ENCODE data around the gene CRNKL1.
A peak's percentile ranks its signal among the peaks of the same experiment; 100 is the strongest.

Gene CRNKL1

DNA sequence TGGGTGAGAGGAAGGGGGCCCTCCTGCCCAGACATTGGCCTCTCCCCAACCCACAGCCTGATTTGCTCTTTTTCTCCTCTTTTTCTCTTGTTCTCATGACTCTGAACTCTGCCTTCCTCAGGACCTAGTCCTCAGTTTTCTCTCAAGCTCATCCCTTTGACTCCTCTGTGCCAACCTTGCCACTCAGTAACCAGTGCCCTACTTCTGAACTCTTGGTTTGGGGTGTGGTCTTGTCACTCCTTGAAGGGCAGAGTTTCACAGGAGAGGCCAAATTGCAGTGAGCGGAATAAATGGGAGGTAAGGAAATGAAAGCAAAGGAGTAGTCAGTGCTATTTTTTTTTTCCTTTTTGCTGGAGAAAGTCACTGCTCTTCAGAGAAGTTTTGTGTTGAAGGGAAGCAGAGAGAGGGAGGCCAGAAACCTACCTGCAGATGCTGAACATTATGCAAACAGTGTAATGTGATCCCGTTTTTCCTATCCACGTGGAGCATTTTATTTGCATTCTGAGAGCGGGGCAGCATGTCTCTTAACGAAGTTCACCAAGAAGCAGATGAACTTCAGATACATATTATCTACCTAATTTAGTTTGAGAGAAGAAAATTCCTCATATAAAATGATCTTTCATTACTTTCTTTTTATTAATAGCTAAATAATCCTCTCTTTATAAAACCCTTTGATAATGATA lies 27.0 kb upstream of the CRNKL1 start:
- no peak overlapping the region for H3K4ac ChIP-seq (ENCODE audit: low read length)
- WGBS, 2 donors (ENCODE audit: extremely low coverage in 2 of 2, insufficient read length in 2 of 2, insufficient replicate concordance in 1 of 2) = no CpG with 5 or more reads among the region's 5 CpGs
- H3K27ac ChIP-seq (replicated peaks; ENCODE audit: low read length) = no peak overlapping the region
- H4K8ac ChIP-seq (ENCODE audit: low read depth, low read length) = no peak overlapping the region
- H3K27me3 ChIP-seq (ENCODE audit: control insufficient read depth in 3 of 3, insufficient read depth in 3 of 3, low read depth in 1 of 3, low read length in 3 of 3) = peaks cover 0 to 22% (median 0%) of the 10 kb centered on the region in 3 experiments
- no peak overlapping the region for H3K9ac ChIP-seq (ENCODE audit: low read depth, low read length, poor library complexity)
- DNase-seq (ENCODE audit: low spot score) = no peak
- H3K4me1 ChIP-seq (ENCODE audit: control insufficient read depth in 2 of 2, insufficient read depth in 1 of 2, low read depth in 1 of 2, low read length in 2 of 2) = no peaks in the 10 kb centered on the region
- no peak overlapping the region for H2BK12ac ChIP-seq (ENCODE audit: low read length)
- H2BK120ac ChIP-seq (ENCODE audit: low read depth, low read length) = no peak overlapping the region
- H2BK15ac ChIP-seq (ENCODE audit: low read length) = no peak overlapping the region
- no peak overlapping the region for H3K4me2 ChIP-seq (ENCODE audit: insufficient read depth, low read length, poor library complexity, severe bottlenecking)
- no peak overlapping the region for H3K4me3 ChIP-seq (ENCODE audit: low read length in 2 of 2)
- no peaks in the 10 kb centered on the region for H3K79me1 ChIP-seq (ENCODE audit: low read depth, low read length)
- H3K18ac ChIP-seq (ENCODE audit: low read length) = no peak overlapping the region
- H3K14ac ChIP-seq (ENCODE audit: low read length) = no peak overlapping the region
- H3K23ac ChIP-seq (ENCODE audit: low read depth, low read length, poor library complexity) = no peak overlapping the region
- H3K9me3 ChIP-seq (replicated peaks in 1 of 2; ENCODE audit: control insufficient read depth in 2 of 2, insufficient read depth in 1 of 2, low read depth in 1 of 2, low read length in 2 of 2) = no peaks in the 10 kb centered on the region
- H2BK5ac ChIP-seq (ENCODE audit: low read length) = no peak overlapping the region
- H2AFZ ChIP-seq (ENCODE audit: low read length) = no peak overlapping the region
- H2AK5ac ChIP-seq (ENCODE audit: low read depth, low read length) = no peak overlapping the region
- H3K36me3 ChIP-seq (replicated peaks in 1 of 2; ENCODE audit: control insufficient read depth in 2 of 2, insufficient read depth in 2 of 2, low read length in 2 of 2) = no peaks in the 10 kb centered on the region
- no peak overlapping the region for H4K91ac ChIP-seq (ENCODE audit: low read depth, low read length, poor library complexity)

DNA sequence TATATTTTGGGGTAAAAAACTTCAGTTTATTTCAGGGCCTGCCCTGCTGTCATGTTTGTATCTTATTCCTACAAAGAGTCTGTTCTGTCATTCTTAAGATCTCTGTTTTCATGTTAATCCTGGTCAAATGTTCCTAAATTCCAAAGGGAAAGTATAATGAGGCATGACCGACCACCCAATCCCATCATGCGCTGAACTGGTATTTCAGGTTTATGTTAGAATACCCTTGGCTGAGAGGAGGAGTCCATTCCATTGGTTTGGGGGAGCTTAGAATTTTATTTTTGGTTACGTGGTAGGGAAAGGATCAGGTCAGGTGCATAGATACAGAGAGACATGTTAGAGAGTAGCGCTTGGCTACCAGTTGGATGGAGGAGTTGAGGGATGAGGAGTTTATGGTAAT lies 25.8 kb upstream of the CRNKL1 start:
- no CpG with 5 or more reads among the region's 4 CpGs for WGBS, 2 donors (ENCODE audit: extremely low coverage in 2 of 2, insufficient read length in 2 of 2, insufficient replicate concordance in 1 of 2)
- Histone ChIP-seq H2BK15ac (ENCODE audit: low read length) (no peak overlapping the region), H3K79me1 (ENCODE audit: low read depth, low read length) (no peaks in the 10 kb centered on the region), H4K8ac (ENCODE audit: low read depth, low read length) (no peak overlapping the region), H3K4me3 (ENCODE audit: low read length in 2 of 2) (no peak overlapping the region), H2BK5ac (ENCODE audit: low read length) (no peak overlapping the region), H3K18ac (ENCODE audit: low read length) (no peak overlapping the region), H3K4me2 (ENCODE audit: insufficient read depth, low read length, poor library complexity, severe bottlenecking) (no peak overlapping the region), H3K9ac (ENCODE audit: low read depth, low read length, poor library complexity) (no peak overlapping the region), H2AFZ (ENCODE audit: low read length) (no peak overlapping the region), H3K27ac (replicated peaks; ENCODE audit: low read length) (no peak overlapping the region), H2AK5ac (ENCODE audit: low read depth, low read length) (no peak overlapping the region), H3K23ac (ENCODE audit: low read depth, low read length, poor library complexity) (no peak overlapping the region), H3K4me1 (ENCODE audit: control insufficient read depth in 2 of 2, insufficient read depth in 1 of 2, low read depth in 1 of 2, low read length in 2 of 2) (no peaks in the 10 kb centered on the region), H3K9me3 (replicated peaks in 1 of 2; ENCODE audit: control insufficient read depth in 2 of 2, insufficient read depth in 1 of 2, low read depth in 1 of 2, low read length in 2 of 2) (no peaks in the 10 kb centered on the region), H3K4ac (ENCODE audit: low read length) (no peak overlapping the region), H2BK120ac (ENCODE audit: low read depth, low read length) (no peak overlapping the region), H3K36me3 (replicated peaks in 1 of 2; ENCODE audit: control insufficient read depth in 2 of 2, insufficient read depth in 2 of 2, low read length in 2 of 2) (no peaks in the 10 kb centered on the region), H3K14ac (ENCODE audit: low read length) (no peak overlapping the region), H3K27me3 (ENCODE audit: control insufficient read depth in 3 of 3, insufficient read depth in 3 of 3, low read depth in 1 of 3, low read length in 3 of 3) (peaks cover 0 to 22% (median 0%) of the 10 kb centered on the region in 3 experiments), H2BK12ac (ENCODE audit: low read length) (no peak overlapping the region), H4K91ac (ENCODE audit: low read depth, low read length, poor library complexity) (no peak overlapping the region)
- DNase-seq (ENCODE audit: low spot score) = no peak

DNA sequence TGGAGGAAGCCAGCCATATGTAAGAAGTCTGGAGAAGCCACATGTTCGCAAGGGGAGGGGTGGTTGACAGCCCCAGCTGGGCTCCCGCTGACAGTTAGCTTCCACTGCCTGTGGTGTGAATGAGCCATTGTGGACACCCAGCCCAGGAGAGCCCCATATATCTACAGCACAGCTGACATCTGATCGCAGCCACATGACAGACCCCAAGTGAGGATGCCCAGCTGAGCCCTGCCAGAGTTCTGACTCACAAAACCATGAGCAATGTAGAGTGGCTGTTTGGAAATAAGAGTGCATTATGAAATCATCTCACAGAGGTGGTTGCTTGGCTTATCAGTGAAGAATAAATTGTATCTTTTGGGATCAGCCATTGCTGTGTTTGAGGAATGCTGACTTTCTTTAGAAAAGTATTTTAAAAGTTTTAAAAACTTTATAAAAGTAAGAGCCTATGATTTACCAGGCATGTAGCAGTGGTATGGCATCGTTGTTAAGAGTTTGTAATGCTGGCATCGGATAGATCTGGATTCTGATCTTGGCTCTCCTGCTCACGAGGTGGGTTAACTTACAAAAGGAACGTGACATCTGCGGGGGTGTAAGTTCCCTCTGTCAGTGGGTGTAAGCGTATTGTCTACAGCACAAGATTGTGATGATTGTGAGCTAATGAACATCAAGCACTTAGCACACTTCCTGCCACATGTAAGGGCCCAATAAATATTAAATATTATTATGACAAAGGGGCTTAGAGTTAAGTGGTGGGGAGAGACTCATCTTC lies 24.2 kb upstream of the CRNKL1 start:
- Histone ChIP-seq H4K8ac (ENCODE audit: low read depth, low read length) (no peak overlapping the region), H3K36me3 (replicated peaks in 1 of 2; ENCODE audit: control insufficient read depth in 2 of 2, insufficient read depth in 2 of 2, low read length in 2 of 2) (no peaks in the 10 kb centered on the region), H4K91ac (ENCODE audit: low read depth, low read length, poor library complexity) (no peak overlapping the region), H3K23ac (ENCODE audit: low read depth, low read length, poor library complexity) (no peak overlapping the region), H2AK5ac (ENCODE audit: low read depth, low read length) (no peak overlapping the region), H3K18ac (ENCODE audit: low read length) (peak overlapping the region; percentile 33), H2BK12ac (ENCODE audit: low read length) (no peak overlapping the region), H3K4me2 (ENCODE audit: insufficient read depth, low read length, poor library complexity, severe bottlenecking) (no peak overlapping the region), H3K27ac (replicated peaks; ENCODE audit: low read length) (no peak overlapping the region), H3K4me1 (ENCODE audit: control insufficient read depth in 2 of 2, insufficient read depth in 1 of 2, low read depth in 1 of 2, low read length in 2 of 2) (no peaks in the 10 kb centered on the region), H3K27me3 (ENCODE audit: control insufficient read depth in 3 of 3, insufficient read depth in 3 of 3, low read depth in 1 of 3, low read length in 3 of 3) (peaks cover 0 to 17% (median 0%) of the 10 kb centered on the region in 3 experiments), H2BK5ac (ENCODE audit: low read length) (no peak overlapping the region), H3K4me3 (ENCODE audit: low read length in 2 of 2) (no peak overlapping the region), H3K4ac (ENCODE audit: low read length) (no peak overlapping the region), H2AFZ (ENCODE audit: low read length) (no peak overlapping the region), H3K9me3 (replicated peaks in 1 of 2; ENCODE audit: control insufficient read depth in 2 of 2, insufficient read depth in 1 of 2, low read depth in 1 of 2, low read length in 2 of 2) (no peaks in the 10 kb centered on the region), H3K79me1 (ENCODE audit: low read depth, low read length) (no peaks in the 10 kb centered on the region), H2BK15ac (ENCODE audit: low read length) (no peak overlapping the region), H3K9ac (ENCODE audit: low read depth, low read length, poor library complexity) (no peak overlapping the region), H2BK120ac (ENCODE audit: low read depth, low read length) (no peak overlapping the region), H3K14ac (ENCODE audit: low read length) (no peak overlapping the region)
- no CpG with 5 or more reads among the region's 9 CpGs for WGBS, 2 donors (ENCODE audit: extremely low coverage in 2 of 2, insufficient read length in 2 of 2, insufficient replicate concordance in 1 of 2)
- DNase-seq (ENCODE audit: low spot score) = no peak

DNA sequence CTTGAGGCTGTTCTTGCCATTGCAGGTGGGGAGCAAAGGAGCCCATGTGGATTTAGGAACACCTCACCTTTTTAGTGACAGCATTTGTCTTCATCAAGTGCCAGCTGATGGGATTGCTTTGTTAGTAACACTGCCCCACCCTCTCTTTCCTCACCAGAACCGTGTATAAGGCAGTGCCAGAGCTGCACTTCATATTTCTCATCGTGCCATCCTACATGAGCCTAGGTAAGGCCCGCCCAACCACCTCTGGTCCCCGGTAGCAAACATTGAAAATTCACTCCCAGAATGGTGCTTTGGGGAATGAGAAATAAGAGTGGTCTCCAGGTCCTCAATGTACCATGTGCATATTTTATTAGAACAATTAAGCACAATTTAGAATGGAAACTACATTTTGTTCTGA lies 22.8 kb upstream of the CRNKL1 start:
- Histone ChIP-seq H3K4ac (ENCODE audit: low read length) (no peak overlapping the region), H2BK12ac (ENCODE audit: low read length) (no peak overlapping the region), H3K27me3 (ENCODE audit: control insufficient read depth in 3 of 3, insufficient read depth in 3 of 3, low read depth in 1 of 3, low read length in 3 of 3) (peaks cover 0 to 13% (median 0%) of the 10 kb centered on the region in 3 experiments), H3K36me3 (replicated peaks in 1 of 2; ENCODE audit: control insufficient read depth in 2 of 2, insufficient read depth in 2 of 2, low read length in 2 of 2) (no peaks in the 10 kb centered on the region), H2AK5ac (ENCODE audit: low read depth, low read length) (no peak overlapping the region), H3K9me3 (replicated peaks in 1 of 2; ENCODE audit: control insufficient read depth in 2 of 2, insufficient read depth in 1 of 2, low read depth in 1 of 2, low read length in 2 of 2) (no peaks in the 10 kb centered on the region), H3K18ac (ENCODE audit: low read length) (no peak overlapping the region), H3K27ac (replicated peaks; ENCODE audit: low read length) (no peak overlapping the region), H2BK5ac (ENCODE audit: low read length) (no peak overlapping the region), H3K4me3 (ENCODE audit: low read length in 2 of 2) (no peak overlapping the region), H2AFZ (ENCODE audit: low read length) (no peak overlapping the region), H3K23ac (ENCODE audit: low read depth, low read length, poor library complexity) (no peak overlapping the region), H2BK120ac (ENCODE audit: low read depth, low read length) (no peak overlapping the region), H2BK15ac (ENCODE audit: low read length) (no peak overlapping the region), H3K4me1 (ENCODE audit: control insufficient read depth in 2 of 2, insufficient read depth in 1 of 2, low read depth in 1 of 2, low read length in 2 of 2) (no peaks in the 10 kb centered on the region), H4K91ac (ENCODE audit: low read depth, low read length, poor library complexity) (no peak overlapping the region), H3K79me1 (ENCODE audit: low read depth, low read length) (no peaks in the 10 kb centered on the region), H3K9ac (ENCODE audit: low read depth, low read length, poor library complexity) (no peak overlapping the region), H3K4me2 (ENCODE audit: insufficient read depth, low read length, poor library complexity, severe bottlenecking) (no peak overlapping the region), H3K14ac (ENCODE audit: low read length) (no peak overlapping the region), H4K8ac (ENCODE audit: low read depth, low read length) (no peak overlapping the region)
- DNase-seq (ENCODE audit: low spot score) = no peak
- WGBS, 2 donors (ENCODE audit: extremely low coverage in 2 of 2, insufficient read length in 2 of 2, insufficient replicate concordance in 1 of 2) = no CpG with 5 or more reads among the region's 4 CpGs

Measured in neuronal stem cell (in vitro differentiated cells).